Kidney epithelial cell (primary cell): ENCODE data around the gene MCUR1. TPM values are rescaled to one million over a fixed set of nuclear protein-coding genes. Genes with fewer than 3 reads are reported as not detected.
A peak's percentile ranks its signal among the peaks of the same experiment; 100 is the strongest.

ENCODE experiments used
- DNase-seq: peaks from one replicate; pipeline ENCODE4 v3.0.0-alpha.2; 2010; ENCODE audit warnings: low read depth
- H3K27me3 ChIP-seq: 2 replicates; pipeline ENCODE4 v1.6.0; 2011; ENCODE audit warnings: low read length; ENCODE audit not compliant: control insufficient read depth, insufficient read depth
- H3K36me3 ChIP-seq: 2 replicates; pipeline ENCODE4 v1.5.1; 2011; ENCODE audit warnings: low read length; ENCODE audit not compliant: control insufficient read depth, insufficient read depth
- H3K4me3 ChIP-seq: 2 replicates; pipeline ENCODE4 v1.5.1; 2011; ENCODE audit warnings: low read depth, mild to moderate bottlenecking, control low read depth, low read length
- total RNA-seq: library from RNA; depleted of rRNA; stranded (reverse); fragments of >200 nt; gene quantifications from 2 replicates; pipeline ENCODE4 v1.2.3, GENCODE V29; 2015
- TF ChIP-seq, protein P1 (sequence below): IDR thresholded peaks from 2 replicates; pipeline ENCODE4 v1.5.1; 2011; ENCODE audit warnings: mild to moderate bottlenecking, moderate library complexity, low read length, control low read depth, inconsistent platforms; ENCODE audit not compliant: insufficient read depth, poor library complexity, severe bottlenecking

The MCUR1 gene
- total RNA-seq, 1 donor from 2014 or later = 15.0 TPM

GRCh38 chr6:13743736-13744127, 70.6 kb downstream of the MCUR1 start:
- TF ChIP-seq, protein P1, sequence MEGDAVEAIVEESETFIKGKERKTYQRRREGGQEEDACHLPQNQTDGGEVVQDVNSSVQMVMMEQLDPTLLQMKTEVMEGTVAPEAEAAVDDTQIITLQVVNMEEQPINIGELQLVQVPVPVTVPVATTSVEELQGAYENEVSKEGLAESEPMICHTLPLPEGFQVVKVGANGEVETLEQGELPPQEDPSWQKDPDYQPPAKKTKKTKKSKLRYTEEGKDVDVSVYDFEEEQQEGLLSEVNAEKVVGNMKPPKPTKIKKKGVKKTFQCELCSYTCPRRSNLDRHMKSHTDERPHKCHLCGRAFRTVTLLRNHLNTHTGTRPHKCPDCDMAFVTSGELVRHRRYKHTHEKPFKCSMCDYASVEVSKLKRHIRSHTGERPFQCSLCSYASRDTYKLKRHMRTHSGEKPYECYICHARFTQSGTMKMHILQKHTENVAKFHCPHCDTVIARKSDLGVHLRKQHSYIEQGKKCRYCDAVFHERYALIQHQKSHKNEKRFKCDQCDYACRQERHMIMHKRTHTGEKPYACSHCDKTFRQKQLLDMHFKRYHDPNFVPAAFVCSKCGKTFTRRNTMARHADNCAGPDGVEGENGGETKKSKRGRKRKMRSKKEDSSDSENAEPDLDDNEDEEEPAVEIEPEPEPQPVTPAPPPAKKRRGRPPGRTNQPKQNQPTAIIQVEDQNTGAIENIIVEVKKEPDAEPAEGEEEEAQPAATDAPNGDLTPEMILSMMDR = no peak
- Histone ChIP-seq H3K36me3 (no peaks in the 10 kb centered on the region), H3K27me3 (no peaks in the 10 kb centered on the region), H3K4me3 (no peak overlapping the region)
- DNase-seq = no peak

DNA sequence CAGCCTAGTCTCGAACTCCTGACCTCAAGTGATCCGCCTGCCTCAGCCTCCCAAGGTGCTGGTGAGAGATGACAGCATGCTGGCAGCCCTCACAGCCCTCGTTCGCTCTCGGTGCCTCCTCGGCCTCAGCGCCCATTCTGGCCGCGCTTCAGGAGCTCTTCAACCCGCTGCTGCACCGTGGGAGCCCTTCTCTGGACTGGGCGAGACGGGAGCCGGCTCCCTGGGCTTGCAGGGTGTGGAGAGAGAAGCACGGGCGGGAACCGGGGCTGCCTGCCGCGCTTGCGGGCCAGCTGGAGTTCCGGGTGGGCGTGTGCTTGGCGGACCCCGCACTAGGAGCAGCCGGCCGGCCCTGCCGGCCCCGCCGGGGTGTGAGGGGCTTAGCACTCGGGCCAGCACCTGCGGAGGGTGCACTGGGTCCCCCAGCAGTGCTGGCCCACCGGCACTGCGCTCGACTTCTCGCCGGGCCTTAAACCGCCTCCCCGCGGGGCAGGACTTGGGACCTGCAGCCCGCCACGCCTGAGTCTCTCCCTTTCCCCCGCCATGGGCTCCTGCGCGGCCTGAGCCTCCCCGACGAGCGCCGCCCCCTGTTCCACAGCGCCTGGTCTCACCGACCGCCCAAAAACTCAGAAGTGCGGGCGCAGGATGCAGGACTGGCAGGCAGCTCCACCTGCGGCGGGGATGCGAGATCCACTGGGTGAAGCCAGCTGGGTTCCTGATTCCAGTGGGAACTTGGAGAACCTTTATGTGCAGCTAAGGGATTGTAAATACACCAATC, 71.2 kb downstream of the MCUR1 start:
- H3K36me3 ChIP-seq = no peaks in the 10 kb centered on the region
- TF ChIP-seq, protein P1 = no peak
- no peak for DNase-seq
- no peaks in the 10 kb centered on the region for H3K27me3 ChIP-seq
- H3K4me3 ChIP-seq = peak overlapping the region; percentile 20

DNA sequence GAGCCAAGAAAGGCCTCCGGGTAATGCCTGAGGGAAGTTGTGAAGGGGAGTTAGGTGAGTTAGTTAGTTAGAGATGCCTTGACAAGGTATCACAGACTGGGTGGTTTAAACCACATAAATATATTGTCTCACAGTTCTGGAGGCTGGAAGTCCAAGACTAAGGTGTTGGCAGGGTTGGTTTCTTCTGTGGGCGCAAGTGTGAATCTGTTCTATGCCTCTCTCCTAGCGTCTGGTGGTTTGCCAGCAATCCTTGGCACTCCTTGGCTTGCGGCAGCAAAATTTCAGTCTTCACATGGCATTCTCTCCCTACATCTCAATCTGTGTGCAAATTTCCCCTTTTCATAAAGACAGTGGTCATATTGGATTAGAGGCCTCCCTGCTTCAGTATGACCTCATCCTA, 73.0 kb downstream of the MCUR1 start:
- TF ChIP-seq, protein P1 = no peak
- no peak overlapping the region for H3K4me3 ChIP-seq
- no peaks in the 10 kb centered on the region for H3K27me3 ChIP-seq
- H3K36me3 ChIP-seq = no peaks in the 10 kb centered on the region
- no peak for DNase-seq

Other genes with a start within 250 kb of the MCUR1 start
- 11.0 and 11.9 TPM in 2 replicates for gene SIRT5, start 240.0 kb downstream of the MCUR1 start, total RNA-seq
- 116 and 178 TPM in 2 replicates for gene NOL7, start 199.2 kb downstream of the MCUR1 start, total RNA-seq
- 25.7 and 28.6 TPM in 2 replicates for gene RANBP9, start 102.7 kb downstream of the MCUR1 start, total RNA-seq
- 7.6 and 8.1 TPM in 2 replicates for gene RNF182, start 110.4 kb upstream of the MCUR1 start, total RNA-seq